Ascending aorta (tissue), 2 donors: ENCODE measurements around the gene NCK1. TPM values are rescaled to one million over a fixed set of nuclear protein-coding genes. Genes with fewer than 3 reads are reported as not detected.

Experiments used
- DNase-seq, 2 donors: peaks; one replicate each; pipeline ENCODE4 v3.0.0-alpha.2; 2019; ENCODE audit warnings: low spot score in 2 of 2
- H3K27ac ChIP-seq, 2 donors: fragments of 200-600 bp; sonication (generic); one replicate each; pipeline ENCODE4 v1.5.1; 2016 to 2017; ENCODE audit warnings: mild to moderate bottlenecking in 1 of 2
- H3K27me3 ChIP-seq: fragments of 200-600 bp; sonication (generic); one replicate; pipeline ENCODE4 v1.5.1; 2017
- H3K36me3 ChIP-seq, 2 donors: fragments of 200-600 bp; sonication (generic); one replicate each; pipeline ENCODE4 v1.5.1; 2016
- H3K4me1 ChIP-seq, 2 donors: fragments of 200-600 bp; sonication (generic); one replicate each; pipeline ENCODE4 v1.5.1; 2016 to 2017; ENCODE audit warnings: mild to moderate bottlenecking in 1 of 2
- H3K4me3 ChIP-seq, 2 donors: fragments of 200-600 bp; sonication (generic); one replicate each; pipeline ENCODE4 v1.5.1; 2016 to 2017; ENCODE audit warnings: mild to moderate bottlenecking in 1 of 2
- H3K9me3 ChIP-seq, 2 donors: fragments of 200-600 bp; sonication (generic); one replicate each; pipeline ENCODE4 v1.5.1; 2016
- CTCF ChIP-seq, 3 experiments: fragments of 200-600 bp in 2 of 3; fragments of 450-650 bp in 1 of 3; sonication (generic) in 2 of 3; IDR thresholded peaks; one replicate each; pipeline ENCODE4 v1.5.1; 2016 to 2019; ENCODE audit warnings: antibody characterized with exemption in 3 of 3, mild to moderate bottlenecking in 1 of 3, moderate library complexity in 1 of 3
- intact Hi-C: fragments of 100-400 bp; cut with DNase I; formaldehyde crosslinking; loops from one replicate; pipeline ENCODE4 v1.15.1; 2023
- total RNA-seq: library from RNA; depleted of rRNA; stranded (reverse); fragments of >200 nt; gene quantifications from one replicate; pipeline ENCODE4 v1.1.0, GENCODE V29; 2016

Gene NCK1
- total RNA-seq, 1 donor from 2014 or later, result 45.6 TPM

DNA sequence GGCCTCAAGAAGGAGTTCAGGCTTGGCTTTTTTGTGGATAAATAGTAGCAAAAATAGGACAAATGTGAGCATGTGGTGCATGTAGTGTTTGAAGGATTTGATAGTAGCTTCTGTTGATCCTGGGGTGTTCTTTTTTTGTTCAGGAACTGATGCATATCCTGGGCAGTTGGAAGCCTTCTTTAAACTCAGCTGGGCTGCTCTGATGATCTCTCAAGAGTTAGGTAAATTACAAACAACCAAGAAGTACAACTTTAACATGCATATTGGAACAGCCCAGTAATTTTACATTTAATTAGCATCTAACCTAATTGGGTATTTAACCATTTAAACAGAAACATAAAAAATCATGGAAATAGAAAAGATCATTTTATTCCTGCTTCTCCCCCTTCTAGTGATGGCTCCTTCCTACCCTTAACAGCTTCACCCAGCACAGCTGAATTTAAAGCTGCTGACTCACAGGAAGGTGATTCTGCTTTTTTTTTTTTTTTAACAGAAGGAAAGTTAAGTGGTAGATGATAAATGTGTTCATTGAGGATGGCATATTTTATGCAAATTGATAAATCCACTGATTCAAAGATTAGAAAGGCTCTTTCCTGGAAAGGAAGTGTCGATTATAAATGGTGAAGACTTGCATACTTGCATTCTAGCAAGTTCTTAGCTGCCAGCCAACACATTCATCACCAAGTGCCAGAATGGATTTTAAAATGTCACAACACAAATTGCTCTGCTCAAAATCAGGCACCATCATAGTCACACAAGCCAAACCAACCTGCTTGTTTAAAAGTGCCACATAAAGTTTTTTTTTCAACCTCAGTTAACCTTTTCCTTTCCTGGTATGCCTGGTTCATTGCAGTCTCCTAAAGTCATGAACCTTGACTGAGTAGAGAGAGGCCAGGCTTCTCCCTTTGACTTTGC lies 23.1 kb upstream of the NCK1 start:
- Histone ChIP-seq H3K4me1 (peaks cover 0 to 16% of the 10 kb centered on the region in 2 donors), H3K4me3 (no peak overlapping the region), H3K36me3 (no peaks in the 10 kb centered on the region), H3K9me3 (no peaks in the 10 kb centered on the region), H3K27me3 (no peaks in the 10 kb centered on the region), H3K27ac (peak overlapping the region in 1 of 2 donors; percentile 17)
- no peak for TF ChIP-seq CTCF (IDR thresholded peaks at IDR 0.05)
- no peak for DNase-seq
- intact Hi-C loops, result no loop called here

GRCh38 chr3:136839556-136839931 lies 22.5 kb upstream of the NCK1 start:
- no peak for DNase-seq
- intact Hi-C loops, result no loop called here
- Histone ChIP-seq H3K27ac (peak overlapping the region in 1 of 2 donors; percentile 2), H3K4me3 (no peak overlapping the region), H3K27me3 (no peaks in the 10 kb centered on the region), H3K36me3 (no peaks in the 10 kb centered on the region), H3K4me1 (peaks cover 0 to 16% of the 10 kb centered on the region in 2 donors), H3K9me3 (no peaks in the 10 kb centered on the region)
- no peak for TF ChIP-seq CTCF (IDR thresholded peaks at IDR 0.05)

DNA sequence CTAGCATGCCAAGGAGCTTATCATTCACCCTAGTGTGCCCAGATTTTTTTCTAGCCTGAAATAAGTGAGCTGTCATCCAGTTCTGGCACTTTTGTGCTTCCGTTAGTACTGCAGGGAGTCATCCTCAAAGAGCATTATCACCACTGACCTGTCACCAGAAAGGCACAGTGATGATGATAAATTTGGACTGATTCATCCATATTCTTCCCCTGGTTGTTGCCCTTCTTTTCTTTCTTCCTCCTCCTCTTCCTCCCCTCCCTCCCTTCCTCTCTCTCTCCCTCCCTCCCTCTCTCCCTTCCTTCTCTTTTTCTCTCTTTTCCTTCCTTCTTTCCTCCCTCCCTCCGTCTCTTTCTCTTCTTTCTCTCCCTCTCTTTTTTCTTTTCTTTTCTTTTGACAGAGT lies 21.8 kb upstream of the NCK1 start:
- Histone ChIP-seq H3K36me3 (no peaks in the 10 kb centered on the region), H3K27ac (no peak overlapping the region), H3K9me3 (no peaks in the 10 kb centered on the region), H3K4me3 (no peak overlapping the region), H3K27me3 (no peaks in the 10 kb centered on the region), H3K4me1 (peaks cover 0 to 16% of the 10 kb centered on the region in 2 donors)
- intact Hi-C loops, result no loop called here
- DNase-seq, result no peak
- TF ChIP-seq CTCF (IDR thresholded peaks at IDR 0.05), result no peak

- TF ChIP-seq CTCF (IDR thresholded peaks at IDR 0.05), result no peak
- intact Hi-C loops, result no loop called here
- DNase-seq, result no peak
- H3K27ac ChIP-seq, result no peak overlapping the region
- no peaks in the 10 kb centered on the region for H3K36me3 ChIP-seq
- no peaks in the 10 kb centered on the region for H3K27me3 ChIP-seq
- no peaks in the 10 kb centered on the region for H3K9me3 ChIP-seq
- H3K4me3 ChIP-seq, result no peak overlapping the region
- H3K4me1 ChIP-seq, result peaks cover 0 to 10% of the 10 kb centered on the region in 2 donors
Measured at GRCh38 chr3:136842294-136842693, 19.7 kb upstream of the NCK1 start.

- DNase-seq, result no peak
- peaks cover 0 to under 1% of the 10 kb centered on the region in 2 donors for H3K4me1 ChIP-seq
- no peaks in the 10 kb centered on the region for H3K36me3 ChIP-seq
- no peaks in the 10 kb centered on the region for H3K27me3 ChIP-seq
- H3K4me3 ChIP-seq, result no peak overlapping the region
- H3K9me3 ChIP-seq, result no peaks in the 10 kb centered on the region
- no peak overlapping the region for H3K27ac ChIP-seq
- no peak for TF ChIP-seq CTCF (IDR thresholded peaks at IDR 0.05)
- intact Hi-C loops, result no loop called here
Measured at GRCh38 chr3:136844724-136845123, 17.3 kb upstream of the NCK1 start.
